K562 (cell line): ENCODE results near the gene SPATA3. TPM values are rescaled to one million over a fixed set of nuclear protein-coding genes. Genes with fewer than 3 reads are reported as not detected.

Experiments
- GTF3C2 ChIP-seq: IDR thresholded peaks from 3 replicates; pipeline ENCODE4 v1.6.1; 2011; ENCODE audit warnings: borderline replicate concordance, mild to moderate bottlenecking, moderate library complexity; ENCODE audit not compliant: insufficient read length; ENCODE audit errors: extremely low read depth
- JUND ChIP-seq, 2 experiments: IDR thresholded peaks; 2 replicates in 1 of 2; 3 replicates in 1 of 2; pipeline ENCODE4 v1.6.1; 2011; ENCODE audit warnings: borderline replicate concordance in 2 of 2, low read depth in 2 of 2, low read length in 2 of 2, improper control_type of control experiment in 1 of 2, missing biosample characterization in 1 of 2, missing genetic modification characterization in 1 of 2, missing genetic modification reagents in 1 of 2
- NR4A1 ChIP-seq, 2 experiments: fragments of 250-450 bp in 1 of 2; fragments of 450-650 bp in 1 of 2; sonication (Bioruptor Pico) in 1 of 2; IDR thresholded peaks; 2 replicates each; pipeline versions ENCODE4 v1.4.0 to v1.6.1; 2016 to 2020; ENCODE audit warnings: mild to moderate bottlenecking in 2 of 2, missing compliant biosample characterization in 1 of 2, missing genetic modification characterization in 1 of 2, moderate library complexity in 1 of 2
- PATZ1 ChIP-seq: fragments of 250-450 bp; sonication (Bioruptor Pico); IDR thresholded peaks from 2 replicates; pipeline ENCODE4 v1.5.0; 2020; ENCODE audit warnings: mild to moderate bottlenecking, borderline replicate concordance
- RBM39 ChIP-seq: fragments of 200-400 bp; formaldehyde crosslinking; optimal IDR thresholded peaks from 2 replicates; pipeline ENCODE3; 2018; ENCODE audit warnings: low read depth, low read length
- SETDB1 ChIP-seq: IDR thresholded peaks from one replicate; pipeline ENCODE4 v1.6.1; 2012; ENCODE audit warnings: low read length, control low read depth, inconsistent platforms
- polyA plus RNA-seq, 8 experiments: library from polyadenylated mRNA; depleted of rRNA in 4 of 8; stranded (reverse) in 5 of 8; unstranded in 3 of 8; fragments of >200 nt; fragmentation: Nextera tagmentation in 2 of 8; fragmentation: Illumina TruSeq in 1 of 8; extraction: Ambion mirVana in 2 of 8; extraction: Trizol in 1 of 8; gene quantifications; 2 replicates each; pipeline versions ENCODE4 v1.2.1 to v1.2.3, GENCODE V29; 2011 to 2014; ENCODE audit warnings: inconsistent platforms in 1 of 8, missing spikeins in 1 of 8
- total RNA-seq, 7 experiments: library from RNA; depleted of rRNA in 6 of 7; stranded (reverse); fragments of >200 nt in 6 of 7; fragmentation: Illumina TruSeq in 2 of 7; extraction: Trizol in 2 of 7; gene quantifications; 2 replicates each; pipeline versions ENCODE4 v1.2.1 to v1.2.3, GENCODE V29; 2011 to 2021; ENCODE audit warnings: low replicate concordance in 1 of 7

SPATA3 gene
- total and polyA plus RNA-seq, 9 of the 15 experiments (the other 6 are each of a cell fraction or from before 2014, with no cell fraction given): not detected

GRCh38 chr2:231013820-231014219 is 17.9 kb downstream of the SPATA3 start (continued):
- TF ChIP-seq GTF3C2: no peak
- no peak for TF ChIP-seq NR4A1 (CRISPR knock-in tag; IDR thresholded peaks at IDR 0.05)
- no peak for TF ChIP-seq NR4A1 (tag; IDR thresholded peaks at IDR 0.05)
- TF ChIP-seq SETDB1: no peak
- no peak for TF ChIP-seq JUND (IDR thresholded peaks at IDR 0.05; ENCODE audit: borderline replicate concordance, low read depth, low read length)
- TF ChIP-seq JUND (tag; IDR thresholded peaks at IDR 0.05; ENCODE audit: borderline replicate concordance, low read depth, low read length): no peak
- TF ChIP-seq PATZ1: no peak
- TF ChIP-seq RBM39: no peak
